Suprapubic skin (tissue), 3 donors: ENCODE results near the gene TP53AIP1.

Source experiments
- EP300 ChIP-seq: sonication (generic); formaldehyde crosslinking; IDR thresholded peaks from one replicate; pipeline ENCODE4 v1.6.1; 2017; ENCODE audit warnings: antibody characterized with exemption
- POLR2A ChIP-seq, 2 donors: fragments of 450-650 bp; IDR thresholded peaks; one replicate each; pipeline ENCODE4 v1.6.1; 2017; ENCODE audit warnings: antibody characterized with exemption in 2 of 2, mild to moderate bottlenecking in 2 of 2, moderate library complexity in 2 of 2
- TF ChIP-seq, protein P1 (sequence below), 2 donors: fragments of 200-600 bp in 1 of 2; fragments of 450-650 bp in 1 of 2; sonication (generic) in 1 of 2; IDR thresholded peaks; one replicate each; pipeline ENCODE4 v1.5.1; 2016 to 2019; ENCODE audit warnings: antibody characterized with exemption in 2 of 2, mild to moderate bottlenecking in 1 of 2, moderate library complexity in 1 of 2

DNA sequence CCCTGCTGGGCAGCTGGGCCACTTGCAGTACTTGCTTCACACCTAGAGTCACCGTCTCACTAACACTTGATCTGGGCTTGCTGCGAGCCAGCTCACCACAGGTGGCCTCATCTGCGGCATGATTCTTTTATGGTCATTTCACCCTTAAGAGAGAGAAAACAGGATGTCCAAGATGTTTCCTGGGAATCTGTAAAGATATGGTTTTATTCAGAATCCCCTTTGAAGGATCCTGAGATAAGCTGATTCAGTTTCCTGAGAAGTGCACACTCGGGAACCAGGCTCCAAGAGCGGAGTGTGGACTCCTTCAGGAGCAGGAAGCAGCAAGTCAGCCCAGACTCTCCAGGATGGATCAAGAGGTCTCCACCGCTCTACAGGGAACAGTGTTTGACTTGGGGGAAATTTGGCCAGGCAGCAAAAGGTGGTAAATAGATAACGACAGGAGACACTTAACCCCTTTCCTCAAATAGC, 21.8 kb upstream of the TP53AIP1 start:
- TF ChIP-seq, protein P1, sequence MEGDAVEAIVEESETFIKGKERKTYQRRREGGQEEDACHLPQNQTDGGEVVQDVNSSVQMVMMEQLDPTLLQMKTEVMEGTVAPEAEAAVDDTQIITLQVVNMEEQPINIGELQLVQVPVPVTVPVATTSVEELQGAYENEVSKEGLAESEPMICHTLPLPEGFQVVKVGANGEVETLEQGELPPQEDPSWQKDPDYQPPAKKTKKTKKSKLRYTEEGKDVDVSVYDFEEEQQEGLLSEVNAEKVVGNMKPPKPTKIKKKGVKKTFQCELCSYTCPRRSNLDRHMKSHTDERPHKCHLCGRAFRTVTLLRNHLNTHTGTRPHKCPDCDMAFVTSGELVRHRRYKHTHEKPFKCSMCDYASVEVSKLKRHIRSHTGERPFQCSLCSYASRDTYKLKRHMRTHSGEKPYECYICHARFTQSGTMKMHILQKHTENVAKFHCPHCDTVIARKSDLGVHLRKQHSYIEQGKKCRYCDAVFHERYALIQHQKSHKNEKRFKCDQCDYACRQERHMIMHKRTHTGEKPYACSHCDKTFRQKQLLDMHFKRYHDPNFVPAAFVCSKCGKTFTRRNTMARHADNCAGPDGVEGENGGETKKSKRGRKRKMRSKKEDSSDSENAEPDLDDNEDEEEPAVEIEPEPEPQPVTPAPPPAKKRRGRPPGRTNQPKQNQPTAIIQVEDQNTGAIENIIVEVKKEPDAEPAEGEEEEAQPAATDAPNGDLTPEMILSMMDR (IDR thresholded peaks at IDR 0.05) = no peak
- TF ChIP-seq POLR2A (IDR thresholded peaks at IDR 0.05) (no peak), EP300 (no peak)
